ENCODE data around the gene VAMP5. TPM values are rescaled to one million over a fixed set of nuclear protein-coding genes. Genes with fewer than 3 reads are reported as not detected.

Gene VAMP5
- total and polyA plus RNA-seq, 2 of the 8 experiments (the other 6 are each of a cell fraction or from before 2014, with no cell fraction given), result 4.7 to 14.2 TPM

- TF ChIP-seq RAD21 (IDR thresholded peaks at IDR 0.05 in 1 of 2, conservative IDR thresholded peaks at IDR 0.05 in 1 of 2; ENCODE audit: low read depth in 2 of 2, low read length in 2 of 2) (no peak), FOSL1 (IDR thresholded peaks at IDR 0.05; ENCODE audit: insufficient read depth, low read depth, low read length) (no peak), POU5F1 (IDR thresholded peaks at IDR 0.05; ENCODE audit: low read depth, low read length) (no peak)
Measured at GRCh38 chr2:85596486-85597143, 12.4 kb downstream of the VAMP5 start (continued).

All from H1 (cell line).